H54 (cell line): ENCODE data around the gene GPR132.

Experiments
- DNase-seq: peaks from one replicate; pipeline ENCODE4 v3.0.0; 2011; ENCODE audit warnings: low spot score, mixed read lengths; ENCODE audit not compliant: insufficient read length
- FAIRE-seq: peaks from 3 replicates; lab custom pipeline; 2011; peaks lifted over from hg19 to GRCh38; lab: Jason Lieb, UNC
- POLR2A ChIP-seq: IDR thresholded peaks from 2 replicates; pipeline ENCODE4 v1.6.1; 2011; ENCODE audit warnings: low read depth, mild to moderate bottlenecking, low read length

GPR132 gene

DNA sequence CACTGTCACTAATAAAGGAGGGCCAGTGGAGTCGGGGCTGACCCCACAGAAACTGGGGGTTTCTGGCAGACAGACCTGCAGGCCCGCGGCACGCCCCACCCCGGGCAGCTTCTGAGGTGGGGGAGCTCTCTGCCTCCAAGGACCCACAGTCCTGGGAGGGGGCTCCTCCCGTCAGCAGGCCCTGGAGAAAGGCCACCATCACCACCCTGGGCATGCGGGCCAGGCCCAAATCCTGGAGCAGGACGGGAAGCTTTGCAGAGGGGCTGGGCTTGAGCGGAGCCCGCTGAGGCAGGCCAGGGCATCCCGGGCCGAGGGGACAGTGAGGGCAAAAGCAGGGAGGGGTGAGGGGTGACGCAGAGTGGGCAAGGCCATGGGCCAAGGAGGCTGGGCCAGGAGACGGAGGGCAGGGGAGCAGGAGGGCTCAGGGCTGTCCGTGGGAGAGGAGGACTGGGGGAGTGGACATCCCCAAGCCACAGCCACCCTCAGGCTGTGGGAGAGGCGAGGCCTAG, 11.1 kb upstream of the GPR132 start:
- DNase-seq (no peak), FAIRE-seq (no peak)
- TF ChIP-seq POLR2A = no peak

DNA sequence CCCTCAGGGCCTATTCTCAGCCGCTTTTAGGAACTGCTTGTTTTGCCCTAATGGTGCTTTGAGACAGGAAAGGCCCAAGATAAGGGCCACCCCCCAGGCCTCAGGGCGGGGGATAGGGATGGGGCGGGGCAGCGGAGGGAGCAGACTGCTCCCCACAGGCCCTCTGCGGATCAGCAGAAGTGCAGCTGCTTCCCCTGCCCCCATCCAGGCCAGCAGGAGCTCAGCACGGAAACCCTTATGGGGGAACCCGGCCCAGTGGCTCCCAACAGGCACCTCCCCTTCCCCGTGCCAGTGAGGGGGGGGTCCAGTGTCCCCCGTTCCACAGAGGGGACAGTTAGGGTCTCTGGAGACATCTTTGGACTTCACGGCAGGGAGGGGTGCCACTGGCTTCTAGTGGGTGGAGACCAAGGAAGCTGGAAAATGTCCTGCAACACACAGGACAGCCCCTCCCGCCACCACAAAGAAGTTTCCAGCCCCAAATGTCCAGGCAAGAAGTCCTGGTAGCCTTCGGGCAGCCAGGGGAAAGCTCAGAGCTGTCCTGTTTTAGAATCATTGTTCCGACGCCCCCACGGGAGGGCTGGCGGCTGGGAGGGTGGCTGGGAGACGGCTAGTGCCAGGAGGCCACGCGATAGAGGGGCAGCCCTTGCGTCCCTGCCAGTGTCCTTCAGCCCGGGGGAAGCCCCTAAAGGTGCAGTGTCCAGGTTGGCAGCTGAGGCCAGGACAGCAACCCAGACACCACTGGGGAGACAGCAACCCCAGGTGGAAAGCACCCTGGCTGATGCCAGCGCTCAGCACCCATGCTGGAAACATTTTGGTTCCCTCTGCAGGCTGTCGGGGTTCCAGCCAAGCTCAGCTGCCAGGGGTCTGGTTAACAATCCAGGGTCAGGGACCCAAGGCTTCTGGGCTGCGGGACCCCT, 10.4 kb upstream of the GPR132 start:
- no peak for FAIRE-seq
- no peak for TF ChIP-seq POLR2A
- no peak for DNase-seq

DNA sequence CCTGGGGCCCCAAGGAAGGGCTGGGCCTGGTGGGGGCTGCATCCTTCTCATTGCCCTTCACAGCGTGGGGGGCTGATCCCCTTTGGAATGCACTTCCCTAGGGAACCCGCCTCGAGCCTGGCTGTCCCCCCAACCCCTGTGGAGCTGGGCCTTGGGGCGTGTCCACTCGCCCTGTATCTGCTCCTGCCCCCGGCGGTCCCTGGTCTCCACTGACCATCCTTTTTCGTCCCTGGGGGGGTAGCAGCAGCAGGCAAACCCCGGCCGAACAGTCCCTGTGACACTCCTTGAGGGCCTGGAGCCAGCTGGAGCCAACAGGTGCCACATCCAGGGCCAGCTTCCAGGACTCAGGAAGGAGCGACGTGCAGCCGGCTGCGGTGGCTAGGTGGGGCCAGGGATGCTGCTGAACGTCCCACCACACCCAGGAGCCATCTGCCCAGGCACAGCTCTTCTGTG, 9.4 kb upstream of the GPR132 start:
- DNase-seq = no peak
- TF ChIP-seq POLR2A = no peak
- FAIRE-seq = no peak

DNA sequence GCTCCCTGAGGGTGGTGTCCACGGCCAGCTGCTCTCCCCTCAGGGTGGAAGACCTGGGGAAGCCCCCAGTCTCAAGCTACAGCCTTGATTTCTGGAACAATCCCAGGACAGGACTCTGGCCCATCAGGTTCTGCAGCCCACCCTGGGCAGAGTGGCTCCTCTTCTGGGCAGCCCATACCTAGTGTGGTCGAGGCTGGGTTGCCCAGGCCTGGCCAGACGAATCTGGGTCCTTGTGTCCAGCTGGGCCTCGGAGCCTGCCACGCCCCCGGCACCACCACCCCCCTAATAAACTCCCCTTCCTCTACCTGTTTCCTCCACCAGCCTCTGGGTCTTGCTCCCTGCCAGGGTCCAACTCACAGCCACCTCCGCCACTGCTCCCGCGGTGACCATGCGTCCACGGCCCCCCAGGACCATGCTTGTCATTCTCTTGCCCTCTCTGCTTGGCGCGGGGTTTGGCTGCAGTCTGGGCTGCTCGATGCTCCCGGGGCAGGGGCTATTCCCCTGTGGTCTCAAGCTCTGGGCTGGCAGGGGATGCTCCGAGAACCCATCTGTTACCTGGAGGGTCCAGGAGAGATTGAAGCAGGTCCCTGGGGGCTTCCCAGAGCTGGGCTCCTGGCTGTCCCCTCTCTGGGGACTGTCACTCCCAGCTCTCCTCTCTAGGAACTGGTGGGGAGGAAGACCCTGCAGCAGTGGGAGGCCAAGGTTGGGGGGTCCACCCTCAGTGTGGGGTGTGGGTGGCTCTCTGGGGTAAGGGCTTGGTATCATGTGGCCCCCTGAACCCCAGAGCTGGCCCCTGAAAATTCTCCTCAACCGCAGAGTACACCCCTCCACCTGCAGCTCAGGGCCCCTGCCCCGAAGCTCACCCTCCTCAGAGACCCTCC, 8.7 kb upstream of the GPR132 start:
- DNase-seq (no peak), FAIRE-seq (no peak)
- TF ChIP-seq POLR2A = no peak

DNA sequence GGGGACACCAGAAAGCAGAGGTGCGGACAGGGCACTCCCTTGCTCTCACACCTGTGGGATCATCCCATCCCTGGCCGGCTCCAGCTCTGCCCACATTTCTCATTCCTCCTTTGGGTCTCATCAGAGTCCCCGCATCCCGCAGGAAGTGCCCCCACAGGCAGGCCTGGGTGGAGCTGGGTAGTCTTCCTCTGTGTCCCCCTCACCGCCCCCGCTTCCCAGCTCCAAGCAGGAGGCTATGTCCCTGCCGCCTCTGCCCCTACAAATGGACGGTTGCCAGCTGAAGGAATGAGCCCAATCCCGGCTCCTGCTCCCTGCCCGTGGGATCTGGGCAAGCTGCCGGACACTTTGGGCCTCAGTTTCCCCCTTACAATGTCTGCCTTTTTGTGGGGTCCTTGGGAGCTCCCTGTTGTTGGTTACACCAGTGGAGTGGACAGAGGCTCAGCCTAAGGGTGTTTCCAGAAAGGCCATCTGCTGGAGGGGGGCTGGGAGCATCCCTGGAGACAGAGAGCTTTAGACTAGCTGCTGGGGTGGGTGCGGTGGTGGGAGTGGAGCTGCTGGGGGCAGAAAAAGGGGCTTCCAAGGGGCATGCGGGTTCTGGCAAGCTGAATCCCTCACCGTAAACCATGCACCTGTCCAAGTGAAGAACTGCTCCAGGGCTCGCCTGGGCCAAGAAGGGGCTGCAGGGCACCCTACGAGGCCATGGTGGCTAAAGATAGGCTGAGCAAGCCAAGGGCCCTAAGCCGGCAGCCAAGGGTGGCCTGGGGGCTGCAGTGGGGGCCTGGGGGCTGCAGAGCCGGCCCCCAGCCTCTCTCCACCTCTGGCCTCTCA, 7.9 kb upstream of the GPR132 start:
- DNase-seq = no peak
- no peak for TF ChIP-seq POLR2A
- FAIRE-seq = no peak

DNA sequence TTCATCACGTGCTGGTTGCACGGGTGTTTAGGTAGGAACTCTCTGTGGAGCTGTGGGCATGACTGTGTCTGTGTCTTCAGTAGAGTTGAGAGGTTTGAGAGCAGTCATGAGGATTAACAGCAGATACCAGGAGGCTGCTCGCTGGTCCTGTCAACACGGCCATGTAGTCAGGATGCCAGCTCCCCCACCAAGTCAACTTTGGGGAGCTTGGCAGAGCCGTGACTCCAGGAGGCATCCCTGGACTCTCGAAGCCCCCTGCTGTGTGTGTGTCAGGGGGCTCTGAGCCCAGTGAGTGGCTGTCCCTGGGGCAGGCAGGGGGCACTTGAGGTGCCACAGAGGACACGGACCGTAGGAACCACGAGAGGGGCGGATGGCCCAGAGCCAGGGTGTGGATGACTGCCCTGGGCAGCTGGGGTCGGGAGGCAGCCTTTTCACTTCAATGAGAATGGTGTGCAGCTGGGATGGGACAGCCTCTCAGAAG, 7.2 kb upstream of the GPR132 start:
- no peak for FAIRE-seq
- no peak for DNase-seq
- no peak for TF ChIP-seq POLR2A

DNA sequence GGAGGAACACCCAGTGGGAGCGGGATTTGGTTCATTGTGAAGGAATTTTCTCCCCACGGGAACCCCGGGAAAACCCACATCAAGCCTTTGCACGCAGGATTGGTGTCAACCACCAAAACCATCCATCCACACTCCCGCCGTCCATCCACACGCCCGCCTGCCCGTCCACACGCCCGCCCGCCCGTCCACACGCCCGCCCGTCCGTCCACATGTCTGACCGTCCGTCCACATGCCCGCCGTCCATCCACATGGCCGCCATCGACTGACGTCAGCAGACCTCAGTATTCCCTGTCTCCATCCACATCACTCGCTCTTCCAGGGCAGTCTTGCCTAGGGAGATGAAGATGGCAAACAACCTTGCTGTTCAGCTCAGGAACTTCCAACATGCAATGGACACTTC, 6.7 kb upstream of the GPR132 start:
- no peak for TF ChIP-seq POLR2A
- no peak for DNase-seq
- FAIRE-seq = no peak

DNA sequence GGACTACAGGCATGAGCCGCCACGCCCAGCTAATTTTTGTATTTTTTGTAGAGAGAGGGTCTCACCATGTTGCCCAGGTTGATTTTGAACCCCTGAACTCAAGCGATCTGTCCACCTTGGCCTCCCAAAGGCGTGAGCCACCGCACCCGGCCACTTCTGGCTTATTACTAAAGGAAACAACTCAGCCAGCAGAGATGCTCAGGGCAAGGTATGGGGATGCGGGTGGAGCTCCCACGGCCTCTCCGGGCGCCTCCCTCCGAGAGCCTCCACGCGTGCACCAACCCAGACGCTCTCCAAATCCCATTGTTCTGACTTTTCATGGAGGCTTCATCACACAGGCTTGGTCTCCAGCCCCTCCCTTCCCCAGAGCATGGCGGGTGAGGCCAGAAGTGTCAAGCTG, 6.1 kb upstream of the GPR132 start:
- DNase-seq = no peak
- FAIRE-seq = no peak
- no peak for TF ChIP-seq POLR2A

DNA sequence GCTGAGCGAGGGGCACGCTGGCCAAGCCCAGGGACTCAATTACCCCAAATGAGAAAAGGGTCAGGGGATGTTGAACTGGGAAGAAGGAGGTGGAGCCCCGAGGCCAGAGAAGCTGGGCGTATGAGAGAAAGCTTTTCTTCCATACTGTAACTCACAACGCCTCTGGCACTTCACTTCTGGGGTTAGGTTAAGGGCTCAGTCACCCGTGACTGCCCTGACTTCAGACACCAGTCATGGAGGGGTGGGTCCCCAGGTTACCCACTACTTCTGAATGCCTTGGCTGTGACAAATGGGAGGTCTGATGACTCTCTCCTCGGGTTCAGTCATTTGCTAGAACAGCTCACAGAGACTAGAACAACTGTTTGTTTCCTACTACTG, 5.5 kb upstream of the GPR132 start:
- FAIRE-seq (no peak), DNase-seq (no peak)
- no peak for TF ChIP-seq POLR2A

DNA sequence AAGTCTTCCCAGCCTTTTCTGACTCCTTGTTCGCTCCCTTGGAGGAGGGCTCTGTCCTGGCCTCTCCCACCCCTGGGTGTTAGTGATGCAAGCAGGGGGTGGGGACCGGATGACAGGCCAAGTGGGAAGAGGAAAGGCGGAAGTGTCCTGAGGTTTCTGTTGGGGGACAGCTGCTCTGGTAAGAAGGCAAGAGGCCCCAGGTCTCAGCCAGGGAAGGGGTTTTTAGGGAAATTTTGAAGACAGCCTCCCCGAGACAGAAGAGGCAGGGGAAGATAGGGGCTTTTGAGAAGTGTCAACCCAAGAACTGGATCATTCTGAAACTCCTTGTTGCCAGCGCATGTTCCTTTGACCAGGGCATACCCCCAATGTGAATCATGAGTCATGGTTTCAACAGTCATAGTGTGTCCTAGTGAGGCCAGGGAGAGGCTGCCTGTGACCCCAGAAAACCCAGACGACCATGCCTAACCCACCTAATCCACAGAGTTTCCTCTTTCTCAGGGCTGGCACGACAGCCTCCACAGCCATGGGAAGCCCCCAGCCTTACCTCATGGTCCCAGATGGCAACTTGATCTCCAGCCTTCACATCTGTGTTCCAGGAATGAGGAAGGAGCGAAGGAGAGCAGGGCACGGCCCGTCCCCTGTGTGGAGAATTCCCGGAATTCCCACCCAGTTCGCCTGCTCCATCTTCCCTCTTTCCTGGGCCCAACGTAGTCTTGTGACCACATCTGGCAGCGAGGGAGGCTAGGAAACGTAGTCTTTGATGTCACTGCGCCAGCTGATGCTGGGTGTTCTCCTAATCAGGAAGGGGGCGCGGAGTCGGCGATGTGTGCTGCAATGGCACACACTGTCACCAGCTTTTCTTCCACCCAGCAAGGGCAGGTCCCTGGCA, 4.9 kb upstream of the GPR132 start:
- no peak for DNase-seq
- no peak for FAIRE-seq
- TF ChIP-seq POLR2A = no peak

DNA sequence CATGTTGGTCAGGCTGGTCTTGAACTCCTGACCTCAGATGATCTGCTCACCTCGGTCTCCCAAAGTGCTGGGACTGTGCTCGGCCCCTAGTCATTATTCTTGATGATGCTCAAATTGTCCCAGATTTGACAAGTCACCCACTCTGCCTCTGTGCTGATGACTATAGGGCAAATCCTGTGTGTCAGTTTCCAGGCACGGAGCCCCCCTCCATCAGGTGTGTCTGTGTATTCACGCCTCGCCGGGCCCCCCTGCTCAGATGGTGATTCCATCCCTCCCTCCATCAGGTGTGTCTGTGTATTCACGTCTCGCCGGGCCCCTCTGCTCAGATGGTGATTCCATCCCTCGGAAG, 4.3 kb upstream of the GPR132 start:
- DNase-seq (no peak), FAIRE-seq (no peak)
- no peak for TF ChIP-seq POLR2A

DNA sequence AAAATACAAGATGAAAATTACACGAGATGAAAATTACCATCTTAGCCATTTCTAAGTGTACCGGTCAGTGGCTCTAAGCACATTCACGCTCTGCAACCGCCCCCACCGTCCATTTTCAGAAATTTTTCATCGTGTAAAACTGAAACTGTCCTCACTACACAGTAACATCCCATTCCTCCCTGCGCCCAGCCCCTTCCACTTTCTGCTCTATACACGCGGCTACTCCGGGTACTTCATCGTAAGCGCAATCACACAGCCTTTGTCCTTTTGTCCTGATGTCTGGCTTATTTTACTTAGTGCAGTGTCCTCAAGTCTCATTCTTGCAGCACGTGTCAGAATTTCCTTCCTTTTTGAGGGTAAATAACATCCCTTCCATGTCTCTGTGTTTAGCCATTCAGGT, 3.6 kb upstream of the GPR132 start:
- DNase-seq = no peak
- TF ChIP-seq POLR2A = no peak
- no peak for FAIRE-seq
